Upper lobe of right lung (tissue), 1 donor: ENCODE data around the gene DNAJC17. TPM values are rescaled to one million over a fixed set of nuclear protein-coding genes. Genes with fewer than 3 reads are reported as not detected.

ENCODE experiments used
- ATAC-seq: fragments of 200-7000 bp; cut with Tn5 transposase; one replicate; pipeline ENCODE4 v1.9.1; 2020; ENCODE audit warnings: mild to moderate bottlenecking, moderate library complexity
- DNase-seq: peaks from one replicate; pipeline ENCODE4 v3.0.0-alpha.2; 2020
- H3K27ac ChIP-seq: fragments of 200-600 bp; one replicate; pipeline ENCODE4 v1.8.0; 2022
- H3K27me3 ChIP-seq: fragments of 200-600 bp; one replicate; pipeline ENCODE4 v1.8.0; 2022; ENCODE audit warnings: mild to moderate bottlenecking
- H3K36me3 ChIP-seq: fragments of 200-600 bp; one replicate; pipeline ENCODE4 v1.8.0; 2022
- H3K4me1 ChIP-seq: fragments of 200-600 bp; one replicate; pipeline ENCODE4 v1.8.0; 2022
- H3K4me3 ChIP-seq: fragments of 200-600 bp; one replicate; pipeline ENCODE4 v1.8.0; 2022; ENCODE audit warnings: mild to moderate bottlenecking
- H3K9me3 ChIP-seq: fragments of 200-600 bp; one replicate; pipeline ENCODE4 v1.8.0; 2022
- CTCF ChIP-seq: fragments of 200-600 bp; IDR thresholded peaks from one replicate; pipeline ENCODE4 v1.8.0; 2022; ENCODE audit warnings: antibody characterized with exemption
- intact Hi-C: fragments of 100-400 bp; cut with DNase I; formaldehyde crosslinking; loops from one replicate; pipeline ENCODE4 v1.11.0; 2022
- total RNA-seq: library from RNA; stranded (reverse); fragmentation: NEBNext Ultra II Directional; extraction: Animal tissue kit (Norgen Biotek cat#: 25700); gene quantifications from one replicate; pipeline ENCODE4 v1.2.1, GENCODE V29; 2021
- donor health status: DM: no; HTN: yes; CAD: no; lungs with severe emphysema.

DNAJC17 gene
- total RNA-seq, 1 donor from 2014 or later: 30.7 TPM

DNA sequence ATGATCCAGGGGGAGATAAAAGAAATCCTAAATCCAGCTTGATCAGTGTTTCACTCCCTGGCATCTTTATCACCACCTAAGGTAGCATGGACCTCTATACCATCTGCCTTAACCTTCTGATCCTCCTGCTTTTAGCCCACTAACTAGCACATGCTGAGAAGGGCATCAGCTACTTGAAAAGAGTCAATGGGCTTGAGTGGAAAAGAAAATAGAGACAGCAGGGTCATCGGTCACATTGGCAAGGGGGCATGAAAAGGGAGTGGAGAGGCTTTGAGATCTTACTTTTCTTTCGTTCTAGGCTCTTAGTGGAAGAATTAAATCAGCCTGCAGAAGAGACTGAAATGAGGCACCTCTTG, 623 bp downstream of the DNAJC17 start:
- Histone ChIP-seq H3K4me1 (peaks cover 22% of the 10 kb centered on the region), H3K27ac (peak overlapping the region; percentile 91), H3K4me3 (peak overlapping the region; percentile 69), H3K27me3 (no peaks in the 10 kb centered on the region), H3K36me3 (peaks cover 10% of the 10 kb centered on the region), H3K9me3 (no peaks in the 10 kb centered on the region)
- DNase-seq: no peak
- intact Hi-C loops: no loop called here
- TF ChIP-seq CTCF: no peak
- ATAC-seq: no peak

GRCh38 chr15:40803688-40804087, 3.6 kb downstream of the DNAJC17 start:
- Histone ChIP-seq H3K27me3 (no peaks in the 10 kb centered on the region), H3K36me3 (no peaks in the 10 kb centered on the region), H3K4me3 (no peak overlapping the region), H3K9me3 (no peaks in the 10 kb centered on the region), H3K27ac (no peak overlapping the region), H3K4me1 (peaks cover 22% of the 10 kb centered on the region)
- ATAC-seq: no peak
- TF ChIP-seq CTCF: no peak
- intact Hi-C loops: no loop called here
- DNase-seq: no peak

DNA sequence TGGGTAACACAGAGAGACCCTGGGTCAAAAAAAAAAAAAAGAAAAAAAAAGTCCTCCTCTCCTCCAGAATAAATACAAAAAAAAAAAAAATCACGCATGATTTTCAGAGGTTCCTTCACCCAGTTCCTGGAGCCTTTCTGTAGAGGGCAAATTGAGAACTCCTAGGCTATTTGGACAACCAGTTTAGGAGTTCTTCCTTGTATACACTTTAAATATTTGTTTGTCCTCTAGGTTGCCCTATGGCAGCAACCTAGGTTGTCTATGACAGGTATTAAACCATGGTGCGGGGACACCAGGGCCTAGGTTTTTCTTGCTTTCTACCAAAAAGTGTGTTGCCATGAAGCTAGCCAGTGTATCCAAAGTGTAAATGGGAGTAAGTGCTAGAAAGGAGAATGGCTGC, 4.2 kb downstream of the DNAJC17 start:
- TF ChIP-seq CTCF: no peak
- Histone ChIP-seq H3K4me1 (peaks cover 16% of the 10 kb centered on the region), H3K36me3 (no peaks in the 10 kb centered on the region), H3K4me3 (no peak overlapping the region), H3K9me3 (no peaks in the 10 kb centered on the region), H3K27me3 (no peaks in the 10 kb centered on the region), H3K27ac (no peak overlapping the region)
- intact Hi-C loops: no loop called here
- DNase-seq (no peak), ATAC-seq (no peak)

- H3K36me3 ChIP-seq: no peaks in the 10 kb centered on the region
- DNase-seq (no peak), ATAC-seq (no peak)
- H3K4me1 ChIP-seq: peaks cover 19% of the 10 kb centered on the region
- no peaks in the 10 kb centered on the region for H3K9me3 ChIP-seq
- intact Hi-C loops: no loop called here
- no peaks in the 10 kb centered on the region for H3K27me3 ChIP-seq
- H3K4me3 ChIP-seq: no peak overlapping the region
- TF ChIP-seq CTCF: no peak
- no peak overlapping the region for H3K27ac ChIP-seq
Observed at GRCh38 chr15:40799523-40799922, 7.8 kb downstream of the DNAJC17 start.

GRCh38 chr15:40796512-40796911, 10.8 kb downstream of the DNAJC17 start:
- no peaks in the 10 kb centered on the region for H3K27me3 ChIP-seq
- H3K9me3 ChIP-seq: no peaks in the 10 kb centered on the region
- DNase-seq (no peak), ATAC-seq (peak; percentile 53)
- intact Hi-C loops: no loop called here
- no peak overlapping the region for H3K4me3 ChIP-seq
- peaks cover 19% of the 10 kb centered on the region for H3K4me1 ChIP-seq
- H3K36me3 ChIP-seq: peaks cover 7% of the 10 kb centered on the region
- H3K27ac ChIP-seq: no peak overlapping the region
- no peak for TF ChIP-seq CTCF

GRCh38 chr15:40796041-40796440, 11.2 kb downstream of the DNAJC17 start:
- H3K9me3 ChIP-seq: no peaks in the 10 kb centered on the region
- intact Hi-C loops: no loop called here
- DNase-seq (no peak), ATAC-seq (no peak)
- no peak overlapping the region for H3K4me3 ChIP-seq
- H3K27me3 ChIP-seq: no peaks in the 10 kb centered on the region
- H3K36me3 ChIP-seq: peaks cover 12% of the 10 kb centered on the region
- TF ChIP-seq CTCF: no peak
- H3K27ac ChIP-seq: no peak overlapping the region
- H3K4me1 ChIP-seq: peaks cover 19% of the 10 kb centered on the region
